Subcutaneous abdominal adipose tissue (tissue), 5 donors: ENCODE data around the gene TMC6.

Experiments
- H3K27ac ChIP-seq: one replicate; pipeline ENCODE4 v1.7.0; 2013; ENCODE audit warnings: low read depth, mild to moderate bottlenecking, inconsistent platforms, low read length, moderate library complexity
- H3K27me3 ChIP-seq, 5 donors: one replicate each; pipeline ENCODE4 v1.7.0; 2013; ENCODE audit warnings: low read length in 5 of 5, inconsistent platforms in 1 of 5; ENCODE audit not compliant: control insufficient read depth in 5 of 5, insufficient read depth in 4 of 5
- H3K36me3 ChIP-seq, 5 donors: one replicate each; pipeline ENCODE4 v1.7.0; 2013; ENCODE audit warnings: low read length in 5 of 5; ENCODE audit not compliant: control insufficient read depth in 5 of 5, insufficient read depth in 5 of 5
- H3K4me1 ChIP-seq, 5 donors: one replicate each; pipeline ENCODE4 v1.7.0; 2013; ENCODE audit warnings: low read length in 5 of 5, mild to moderate bottlenecking in 3 of 5, moderate library complexity in 1 of 5; ENCODE audit not compliant: control insufficient read depth in 5 of 5, insufficient read depth in 5 of 5
- H3K4me3 ChIP-seq, 5 donors: one replicate each; pipeline ENCODE4 v1.7.0; 2013; ENCODE audit warnings: low read length in 5 of 5, low read depth in 1 of 5
- H3K9ac ChIP-seq, 5 donors: one replicate each; pipeline ENCODE4 v1.7.0; 2013; ENCODE audit warnings: low read length in 5 of 5, mild to moderate bottlenecking in 4 of 5, moderate library complexity in 3 of 5
- H3K9me3 ChIP-seq, 5 donors: one replicate each; pipeline ENCODE4 v1.7.0; 2013; ENCODE audit warnings: low read length in 5 of 5; ENCODE audit not compliant: control insufficient read depth in 5 of 5
- donor health status: healthy.
- donor health status: healthy.
- donor health status: healthy.
- donor health status: healthy.
- donor health status: healthy.

The TMC6 gene

GRCh38 chr17:78108726-78109488, 19.6 kb downstream of the TMC6 start:
- Histone ChIP-seq H3K9ac (no peak overlapping the region), H3K27me3 (no peaks in the 10 kb centered on the region), H3K27ac (no peak overlapping the region), H3K36me3 (peaks cover 0 to 70% (median 51%) of the 10 kb centered on the region in 5 donors), H3K4me1 (peaks cover 1 to 16% (median 10%) of the 10 kb centered on the region in 5 donors), H3K9me3 (no peaks in the 10 kb centered on the region), H3K4me3 (no peak overlapping the region)

DNA sequence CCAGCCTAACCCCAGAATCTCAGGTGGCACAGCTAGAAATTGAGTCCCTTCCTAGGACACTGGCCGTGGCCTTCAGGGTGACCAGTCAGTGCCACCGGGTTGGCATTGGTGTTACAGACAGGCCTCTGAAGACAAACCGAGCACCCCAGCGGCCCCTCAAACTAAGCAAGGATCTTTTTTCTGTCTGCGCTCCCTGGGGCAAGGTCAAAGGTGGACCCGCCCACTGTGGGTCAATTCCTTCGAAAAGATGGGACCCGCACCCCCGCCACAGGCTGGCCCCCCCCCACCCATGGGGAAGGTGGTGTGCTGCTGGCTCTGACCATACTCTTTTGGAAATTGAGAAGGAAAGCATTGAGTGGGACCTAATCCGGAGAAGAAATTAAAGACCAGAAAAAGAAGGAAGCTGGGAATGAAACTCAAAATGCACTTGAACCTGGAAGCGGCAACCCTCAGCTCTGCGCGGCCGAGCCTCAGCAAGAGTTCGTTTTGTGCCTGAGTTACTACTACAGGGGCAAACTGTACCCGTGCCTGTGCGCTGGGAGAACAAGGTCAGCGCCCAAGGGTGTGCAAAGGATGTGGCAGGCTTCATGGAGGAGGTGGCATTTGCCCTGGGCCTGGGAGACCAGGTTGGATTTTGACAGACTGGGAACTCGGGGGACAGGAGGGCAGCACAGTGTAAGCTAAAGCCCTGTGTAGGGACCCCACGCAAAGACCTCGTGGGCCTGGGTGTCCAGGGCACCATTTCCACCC, 20.4 kb downstream of the TMC6 start:
- peaks cover 4 to 72% (median 59%) of the 10 kb centered on the region in 5 donors for H3K36me3 ChIP-seq
- no peak overlapping the region for H3K9ac ChIP-seq
- H3K27me3 ChIP-seq = no peaks in the 10 kb centered on the region
- H3K4me1 ChIP-seq = peaks cover 1 to 13% (median 9%) of the 10 kb centered on the region in 5 donors
- H3K4me3 ChIP-seq = no peak overlapping the region
- no peak overlapping the region for H3K27ac ChIP-seq
- H3K9me3 ChIP-seq = no peaks in the 10 kb centered on the region

DNA sequence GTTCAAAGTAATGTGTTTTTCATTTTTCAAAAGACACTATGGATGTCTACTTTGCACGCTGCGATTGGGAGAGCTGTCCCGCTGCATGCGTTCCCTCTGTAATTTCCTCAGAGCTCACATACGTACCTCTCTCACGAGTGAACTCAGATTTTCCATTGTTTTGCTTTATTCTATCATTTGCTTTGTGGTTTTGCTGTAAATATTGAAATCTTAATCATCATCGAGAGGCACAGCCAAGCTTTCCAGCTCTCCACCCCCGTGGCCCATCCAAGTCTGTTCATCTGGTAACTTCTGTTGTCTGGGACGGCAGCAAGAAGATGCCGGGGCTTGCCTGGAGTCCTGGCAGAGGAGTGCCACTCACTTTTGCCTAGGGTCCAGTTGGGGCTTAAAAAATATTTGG, 21.1 kb downstream of the TMC6 start:
- Histone ChIP-seq H3K27ac (no peak overlapping the region), H3K4me1 (peaks cover 1 to 6% (median 3%) of the 10 kb centered on the region in 5 donors), H3K4me3 (no peak overlapping the region), H3K9ac (no peak overlapping the region), H3K9me3 (no peaks in the 10 kb centered on the region), H3K27me3 (no peaks in the 10 kb centered on the region), H3K36me3 (peaks cover 4 to 74% (median 64%) of the 10 kb centered on the region in 5 donors)

DNA sequence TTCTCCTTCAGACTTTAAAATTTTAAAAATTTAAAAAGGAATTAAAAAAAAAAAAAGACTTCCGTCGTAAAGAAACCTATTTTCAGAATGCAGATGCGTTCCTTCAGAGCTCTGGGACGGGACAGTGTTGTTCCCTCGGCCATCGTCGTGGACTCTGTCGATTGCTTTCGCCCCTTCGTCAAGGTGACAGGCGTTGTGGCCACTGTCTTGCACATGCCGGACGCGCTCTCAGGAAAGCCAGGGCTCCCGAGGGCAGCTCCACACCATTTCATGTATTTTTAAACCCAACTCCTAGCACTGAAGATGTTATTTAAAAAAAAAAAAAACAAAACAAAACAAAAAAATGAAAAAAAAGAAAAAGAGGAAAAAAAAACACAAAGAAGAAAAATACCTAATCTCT, 22.3 kb downstream of the TMC6 start:
- Histone ChIP-seq H3K9ac (no peak overlapping the region), H3K27ac (no peak overlapping the region), H3K36me3 (peaks cover 4 to 70% (median 64%) of the 10 kb centered on the region in 5 donors), H3K4me1 (peaks cover 0 to 8% (median 2%) of the 10 kb centered on the region in 5 donors), H3K27me3 (no peaks in the 10 kb centered on the region), H3K9me3 (no peaks in the 10 kb centered on the region), H3K4me3 (no peak overlapping the region)

DNA sequence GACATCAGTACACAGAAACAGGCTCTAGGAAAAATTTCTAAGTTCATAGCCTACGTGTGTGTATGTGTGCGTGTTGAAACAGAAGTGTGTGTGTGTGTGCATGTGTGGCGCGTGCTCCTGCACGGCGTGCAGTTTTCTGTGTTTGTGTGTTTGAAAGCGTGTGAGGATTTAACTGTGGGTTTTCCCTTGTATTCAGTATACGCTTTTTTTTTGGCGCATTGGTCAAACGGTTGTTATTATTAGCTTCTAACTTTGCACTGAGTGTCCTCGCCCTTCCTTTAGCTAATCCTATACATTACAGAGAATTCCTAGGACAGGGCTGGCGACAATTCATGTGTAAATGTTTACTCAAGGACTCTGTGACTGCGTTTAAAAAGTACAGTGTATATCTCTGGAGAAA, 23.0 kb downstream of the TMC6 start:
- Histone ChIP-seq H3K36me3 (peaks cover 4 to 63% (median 59%) of the 10 kb centered on the region in 5 donors), H3K4me1 (peaks cover 0 to 8% (median 5%) of the 10 kb centered on the region in 5 donors), H3K4me3 (no peak overlapping the region), H3K9me3 (no peaks in the 10 kb centered on the region), H3K27ac (no peak overlapping the region), H3K27me3 (no peaks in the 10 kb centered on the region), H3K9ac (no peak overlapping the region)

GRCh38 chr17:78105101-78105500, 23.5 kb downstream of the TMC6 start:
- Histone ChIP-seq H3K4me3 (no peak overlapping the region), H3K27me3 (no peaks in the 10 kb centered on the region), H3K27ac (no peak overlapping the region), H3K36me3 (peaks cover 4 to 63% (median 58%) of the 10 kb centered on the region in 5 donors), H3K9me3 (no peaks in the 10 kb centered on the region), H3K9ac (no peak overlapping the region), H3K4me1 (peaks cover 0 to 8% (median 5%) of the 10 kb centered on the region in 5 donors)

DNA sequence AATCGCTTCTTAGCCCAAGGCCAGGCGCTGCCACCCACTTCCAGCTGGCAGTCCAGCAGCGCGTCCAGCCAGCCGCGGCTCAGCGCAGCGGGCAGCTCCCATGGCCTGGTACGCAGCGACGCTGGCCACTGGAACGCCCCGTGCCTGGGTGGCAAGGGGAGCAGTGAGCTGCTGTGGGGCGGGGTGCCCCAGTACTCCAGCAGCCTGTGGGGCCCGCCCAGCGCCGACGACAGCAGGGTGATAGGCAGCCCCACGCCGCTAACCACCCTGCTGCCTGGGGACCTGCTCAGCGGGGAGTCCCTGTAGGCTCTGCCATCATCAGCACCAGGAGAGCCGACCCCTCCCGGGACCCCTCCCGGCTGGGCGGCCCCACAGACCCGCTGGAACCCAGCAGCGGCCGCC, 24.0 kb downstream of the TMC6 start:
- H3K27me3 ChIP-seq = no peaks in the 10 kb centered on the region
- H3K9me3 ChIP-seq = no peaks in the 10 kb centered on the region
- H3K4me3 ChIP-seq = no peak overlapping the region
- H3K27ac ChIP-seq = no peak overlapping the region
- H3K9ac ChIP-seq = no peak overlapping the region
- H3K36me3 ChIP-seq = peaks cover 4 to 66% (median 59%) of the 10 kb centered on the region in 5 donors
- H3K4me1 ChIP-seq = peaks cover 0 to 8% (median 5%) of the 10 kb centered on the region in 5 donors

DNA sequence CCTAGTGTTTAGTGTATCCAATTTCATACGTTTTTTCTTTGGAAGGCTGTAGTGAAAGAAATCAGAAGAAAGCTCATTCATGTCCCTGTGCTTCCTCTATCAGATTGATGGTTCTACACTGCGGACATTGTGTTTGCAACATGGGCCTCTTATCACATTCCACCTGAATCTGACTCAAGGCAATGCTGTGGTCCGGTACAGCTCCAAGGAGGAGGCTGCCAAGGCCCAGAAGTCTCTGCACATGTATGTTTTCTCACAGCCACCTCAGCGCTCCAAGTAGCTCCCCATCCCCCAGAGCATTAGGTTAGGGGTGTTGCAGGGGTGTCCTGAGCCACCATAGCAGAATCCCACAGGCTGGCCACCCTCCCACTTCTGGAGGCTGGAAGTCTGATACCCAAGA, 25.2 kb downstream of the TMC6 start:
- H3K36me3 ChIP-seq = peaks cover 4 to 66% (median 60%) of the 10 kb centered on the region in 5 donors

DNA sequence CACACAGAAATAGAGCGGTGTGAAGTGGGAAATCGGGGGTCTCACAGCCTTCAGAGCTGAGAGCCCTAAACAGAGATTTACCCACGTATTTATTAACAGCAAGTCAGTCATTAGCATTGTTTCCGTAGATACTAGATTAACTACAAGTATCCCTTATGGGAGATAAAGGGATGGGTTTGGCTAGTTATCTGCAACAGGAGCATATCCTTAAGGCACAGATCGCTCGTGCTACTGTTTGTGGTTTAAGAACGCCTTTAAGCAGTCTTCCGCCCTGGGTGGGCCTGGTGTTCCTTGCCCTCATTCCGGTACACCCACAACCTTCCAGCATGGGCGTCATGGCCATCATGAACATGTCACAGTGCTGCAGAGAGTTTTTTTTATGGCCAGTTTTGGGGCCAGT, 27.0 kb downstream of the TMC6 start:
- peaks cover 4 to 82% (median 73%) of the 10 kb centered on the region in 5 donors for H3K36me3 ChIP-seq
- H3K4me3 ChIP-seq = no peak overlapping the region
- peaks cover 0 to 7% (median 4%) of the 10 kb centered on the region in 5 donors for H3K4me1 ChIP-seq
- no peak overlapping the region for H3K27ac ChIP-seq
- H3K9ac ChIP-seq = no peak overlapping the region
- no peaks in the 10 kb centered on the region for H3K27me3 ChIP-seq
- H3K9me3 ChIP-seq = no peaks in the 10 kb centered on the region

More for the DNA sequence above, 25.2 kb downstream of the TMC6 start:
- Histone ChIP-seq H3K9me3 (no peaks in the 10 kb centered on the region), H3K27me3 (no peaks in the 10 kb centered on the region), H3K4me1 (peaks cover 0 to 8% (median 5%) of the 10 kb centered on the region in 5 donors), H3K27ac (no peak overlapping the region), H3K9ac (no peak overlapping the region), H3K4me3 (no peak overlapping the region)

DNA sequence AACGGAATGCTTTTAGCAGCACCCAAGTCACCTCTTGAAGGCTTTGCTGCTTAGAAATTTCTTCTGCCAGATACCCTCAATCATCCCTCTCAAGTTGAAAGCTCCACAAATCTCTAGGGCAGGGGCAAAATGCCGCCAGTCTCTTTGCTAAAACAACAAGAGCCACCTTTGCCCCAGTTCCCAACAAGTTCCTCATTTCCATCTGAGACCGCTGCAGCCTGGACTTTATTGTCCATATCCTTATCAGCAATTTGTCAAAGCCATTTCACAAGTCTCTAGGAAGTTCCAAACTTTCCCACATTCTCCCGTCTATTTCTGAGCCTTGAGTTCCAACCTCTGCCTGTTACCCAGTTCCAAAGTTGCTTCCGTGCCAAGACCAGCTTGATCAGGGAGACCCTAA, 27.4 kb downstream of the TMC6 start:
- peaks cover 4 to 84% (median 77%) of the 10 kb centered on the region in 5 donors for H3K36me3 ChIP-seq
- H3K9ac ChIP-seq = no peak overlapping the region
- peaks cover 0 to 7% (median 4%) of the 10 kb centered on the region in 5 donors for H3K4me1 ChIP-seq

More for the DNA sequence above, 27.4 kb downstream of the TMC6 start:
- H3K4me3 ChIP-seq = no peak overlapping the region
- H3K27me3 ChIP-seq = no peaks in the 10 kb centered on the region
- H3K9me3 ChIP-seq = no peaks in the 10 kb centered on the region
- H3K27ac ChIP-seq = no peak overlapping the region
